H1 (cell line): ENCODE results near the gene SLC30A7. TPM values are rescaled to one million over a fixed set of nuclear protein-coding genes. Genes with fewer than 3 reads are reported as not detected.

ENCODE experiments used
- CTCF ChIA-PET: fragments of 300-600 bp; sonication (Branson Sonifier 250); formaldehyde crosslinking; loops from one replicate; lab custom pipeline; 2021; ENCODE audit not compliant: partially characterized antibody; lab: Charles Lee
- POLR2A ChIA-PET: fragments of 300-600 bp; sonication (Branson Sonifier 250); formaldehyde crosslinking; loops from one replicate; lab custom pipeline; 2021; ENCODE audit warnings: inconsistent platforms; ENCODE audit not compliant: partially characterized antibody; lab: Charles Lee
- DNase-seq, 2 experiments: peaks; one replicate each; pipeline versions ENCODE4 v3.0.0 to v3.0.0-alpha.2; 2010 to 2022; ENCODE audit warnings: low spot score in 2 of 2, low read depth in 1 of 2, mixed read lengths in 1 of 2
- FAIRE-seq: peaks from 2 replicates; lab custom pipeline; 2011; peaks lifted over from hg19 to GRCh38; lab: Jason Lieb, UNC
- H2AFZ ChIP-seq: 2 replicates; pipeline ENCODE4 v1.8.1; 2012; ENCODE audit warnings: low read length, inconsistent platforms
- H2AK5ac ChIP-seq: 2 replicates; pipeline ENCODE4 v1.6.1; 2013; ENCODE audit warnings: low read depth, low read length
- H2BK120ac ChIP-seq: replicated peaks from 2 replicates; pipeline ENCODE3; 2013; ENCODE audit warnings: low read depth, low read length, inconsistent platforms
- H2BK12ac ChIP-seq: 2 replicates; pipeline ENCODE4 v1.6.1; 2013; ENCODE audit warnings: low read depth, low read length
- H2BK15ac ChIP-seq: 2 replicates; pipeline ENCODE4 v1.6.1; 2013; ENCODE audit warnings: low read length
- H2BK20ac ChIP-seq: 2 replicates; pipeline ENCODE4 v1.6.1; 2013; ENCODE audit warnings: low read length
- H2BK5ac ChIP-seq: 2 replicates; pipeline ENCODE4 v1.6.1; 2013; ENCODE audit warnings: low read depth, low read length
- H3K14ac ChIP-seq: 2 replicates; pipeline ENCODE4 v1.6.1; 2013; ENCODE audit warnings: inconsistent platforms; ENCODE audit not compliant: insufficient read length
- H3K18ac ChIP-seq: 2 replicates; pipeline ENCODE4 v1.6.1; 2013; ENCODE audit warnings: low read length; ENCODE audit errors: extremely low read depth
- H3K23ac ChIP-seq: 2 replicates; pipeline ENCODE4 v1.6.1; 2013; ENCODE audit warnings: inconsistent platforms; ENCODE audit not compliant: insufficient read length
- H3K23me2 ChIP-seq: 2 replicates; pipeline ENCODE4 v1.6.1; 2013; ENCODE audit warnings: low read depth, low read length
- H3K27ac ChIP-seq: 2 replicates; pipeline ENCODE4 v1.6.1; 2011; ENCODE audit warnings: low read depth, low read length, inconsistent platforms
- H3K27me3 ChIP-seq, 4 experiments: replicated peaks in 1 of 4; 1 replicate in 1 of 4; 2 replicates in 3 of 4; pipeline versions ENCODE4 v1.6.1 to v1.8.1; 2011 to 2013; ENCODE audit warnings: low read length in 3 of 4, mild to moderate bottlenecking in 3 of 4, inconsistent platforms in 2 of 4, mixed read lengths in 2 of 4, moderate library complexity in 1 of 4; ENCODE audit not compliant: control insufficient read depth in 3 of 4, insufficient read depth in 3 of 4; ENCODE audit errors: extremely low read depth in 1 of 4
- H3K36me3 ChIP-seq, 4 experiments: 2 replicates each; pipeline versions ENCODE4 v1.6.1 to v1.8.1; 2011 to 2013; ENCODE audit warnings: mild to moderate bottlenecking in 4 of 4, low read length in 3 of 4, moderate library complexity in 2 of 4, control low read depth in 1 of 4, inconsistent platforms in 1 of 4; ENCODE audit not compliant: insufficient read depth in 4 of 4, control insufficient read depth in 2 of 4
- H3K4ac ChIP-seq: replicated peaks from 2 replicates; pipeline ENCODE3; 2013; ENCODE audit warnings: low read length, low read depth, mixed read lengths, inconsistent platforms; ENCODE audit not compliant: insufficient read length
- H3K4me1 ChIP-seq, 4 experiments: replicated peaks in 1 of 4; 1 replicate in 1 of 4; 2 replicates in 3 of 4; pipeline versions ENCODE4 v1.6.1 to v1.8.1; 2011 to 2013; ENCODE audit warnings: low read length in 3 of 4, inconsistent platforms in 2 of 4, mixed read lengths in 1 of 4; ENCODE audit not compliant: insufficient read depth in 4 of 4, control insufficient read depth in 3 of 4
- H3K4me2 ChIP-seq, 2 experiments: 2 replicates each; pipeline versions ENCODE4 v1.6.1 to v1.8.1; 2011 to 2013; ENCODE audit warnings: low read depth in 2 of 2, low read length in 2 of 2, control low read depth in 1 of 2, inconsistent platforms in 1 of 2, mild to moderate bottlenecking in 1 of 2; ENCODE audit not compliant: insufficient read depth in 1 of 2
- H3K4me3 ChIP-seq, 4 experiments: fragments of 200-600, 300-600 bp in 1 of 4; sonication (generic), shearing (Covaris generic), sonication (Bioruptor Twin) in 1 of 4; 2 replicates each; pipeline versions ENCODE4 v1.5.1 to v1.8.1; 2011 to 2016; ENCODE audit warnings: low read length in 4 of 4, low read depth in 3 of 4, control low read depth in 2 of 4, inconsistent platforms in 2 of 4, mild to moderate bottlenecking in 2 of 4, mixed read lengths in 1 of 4, moderate library complexity in 1 of 4; ENCODE audit not compliant: insufficient read depth in 2 of 4; ENCODE audit errors: extremely low read depth in 1 of 4
- H3K56ac ChIP-seq: replicated peaks from 2 replicates; pipeline ENCODE3; 2013; ENCODE audit warnings: low read depth, mild to moderate bottlenecking, mixed read lengths, low read length, inconsistent platforms; ENCODE audit not compliant: insufficient read length
- H3K79me1 ChIP-seq: 2 replicates; pipeline ENCODE4 v1.6.1; 2013; ENCODE audit warnings: low read depth, low read length, control low read depth
- H3K79me2 ChIP-seq, 2 experiments: 2 replicates each; pipeline versions ENCODE4 v1.6.1 to v1.8.1; 2012 to 2013; ENCODE audit warnings: low read length in 2 of 2, mild to moderate bottlenecking in 2 of 2, inconsistent platforms in 1 of 2; ENCODE audit not compliant: insufficient read depth in 2 of 2, control insufficient read depth in 1 of 2
- H3K9ac ChIP-seq, 4 experiments: replicated peaks in 1 of 4; 1 replicate in 1 of 4; 2 replicates in 3 of 4; pipeline versions ENCODE4 v1.6.1 to v1.8.1; 2011 to 2013; ENCODE audit warnings: low read depth in 3 of 4, low read length in 3 of 4, control low read depth in 2 of 4, mild to moderate bottlenecking in 2 of 4, moderate library complexity in 2 of 4, inconsistent platforms in 1 of 4; ENCODE audit errors: extremely low read depth in 1 of 4
- H3K9me3 ChIP-seq, 2 experiments: 2 replicates each; pipeline versions ENCODE4 v1.6.1 to v1.8.1; 2012 to 2013; ENCODE audit warnings: mild to moderate bottlenecking in 2 of 2, moderate library complexity in 2 of 2, control low read depth in 1 of 2, inconsistent platforms in 1 of 2, low read depth in 1 of 2, low read length in 1 of 2, mixed read lengths in 1 of 2; ENCODE audit not compliant: insufficient read depth in 2 of 2
- H4K20me1 ChIP-seq, 2 experiments: replicated peaks in 1 of 2; 2 replicates each; pipeline versions ENCODE3 to v1.8.1; 2011 to 2013; ENCODE audit warnings: inconsistent platforms in 2 of 2, low read length in 2 of 2, mild to moderate bottlenecking in 1 of 2; ENCODE audit not compliant: insufficient read depth in 2 of 2, control insufficient read depth in 1 of 2
- H4K5ac ChIP-seq: 2 replicates; pipeline ENCODE4 v1.6.1; 2013; ENCODE audit warnings: low read length, low read depth, mixed read lengths, inconsistent platforms; ENCODE audit not compliant: insufficient read length
- H4K8ac ChIP-seq: 2 replicates; pipeline ENCODE4 v1.8.0; 2013; ENCODE audit warnings: mild to moderate bottlenecking, moderate library complexity, low read length, inconsistent platforms; ENCODE audit not compliant: insufficient read depth; ENCODE audit errors: extremely low read depth
- H4K91ac ChIP-seq: replicated peaks from 2 replicates; pipeline ENCODE3; 2013; ENCODE audit warnings: low read length, mixed read lengths, inconsistent platforms; ENCODE audit not compliant: insufficient read length
- ATF2 ChIP-seq: IDR thresholded peaks from 2 replicates; pipeline ENCODE4 v1.6.1; 2012; ENCODE audit warnings: low read length, inconsistent platforms
- CHD2 ChIP-seq: IDR thresholded peaks from 2 replicates; pipeline ENCODE4 v1.6.1; 2012; ENCODE audit warnings: low read length, improper control_type of control experiment
- MAFK ChIP-seq: IDR thresholded peaks from 2 replicates; pipeline ENCODE4 v1.6.1; 2012; ENCODE audit warnings: low read depth, mild to moderate bottlenecking, improper control_type of control experiment, low read length
- POLR2A ChIP-seq, 2 experiments: IDR thresholded peaks; 1 replicate in 1 of 2; 2 replicates in 1 of 2; pipeline ENCODE4 v1.6.1; 2011; ENCODE audit warnings: low read depth in 2 of 2, low read length in 2 of 2, mild to moderate bottlenecking in 2 of 2; ENCODE audit errors: control extremely low read depth in 1 of 2
- RAD21 ChIP-seq, 2 experiments: IDR thresholded peaks in 1 of 2; conservative IDR thresholded peaks in 1 of 2; 2 replicates each; pipeline ENCODE4 v1.6.1; 2011; ENCODE audit warnings: low read depth in 2 of 2, low read length in 2 of 2, improper control_type of control experiment in 1 of 2, inconsistent platforms in 1 of 2, mild to moderate bottlenecking in 1 of 2, moderate library complexity in 1 of 2
- SP2 ChIP-seq: IDR thresholded peaks from 2 replicates; pipeline ENCODE4 v1.6.1; 2012; ENCODE audit warnings: mild to moderate bottlenecking, low read length, inconsistent platforms
- TAF1 ChIP-seq: IDR thresholded peaks from 2 replicates; pipeline ENCODE4 v1.6.1; 2011; ENCODE audit warnings: mild to moderate bottlenecking, low read depth, low read length
- ZNF274 ChIP-seq: IDR thresholded peaks from 2 replicates; pipeline ENCODE4 v1.7.0; 2012; ENCODE audit warnings: low read length, borderline replicate concordance; ENCODE audit errors: extremely low read depth
- WGBS, 2 experiments: shearing (Covaris generic) in 1 of 2; methylation state at CpG; one replicate each; pipeline versions ENCODE4 v1.1.6 to v1.1.7; 2013 to 2015; ENCODE audit warnings: low lambda C conversion rate in 2 of 2, mixed read lengths in 2 of 2, inconsistent platforms in 1 of 2, low coverage in 1 of 2, missing lambda C conversion rate in 1 of 2; ENCODE audit not compliant: insufficient replicate concordance in 2 of 2, insufficient coverage in 1 of 2, insufficient read length in 1 of 2; ENCODE audit errors: extremely low coverage in 1 of 2, missing lambda C conversion rate in 1 of 2; 5-methylcytosine and 5-hydroxymethylcytosine counted together
- polyA plus RNA-seq, 7 experiments: library from polyadenylated mRNA; depleted of rRNA in 3 of 7; stranded (reverse) in 5 of 7; unstranded in 2 of 7; fragments of >200 nt in 5 of 7; fragments of 200-250 nt in 2 of 7; gene quantifications; 1 replicate in 5 of 7; 2 replicates in 1 of 7; 4 replicates in 1 of 7; pipeline versions ENCODE4 v1.2.1 to v1.2.3, GENCODE V29; 2011 to 2013; ENCODE audit warnings: missing spikeins in 2 of 7, mixed read lengths in 2 of 7
- total RNA-seq: library from RNA; stranded (reverse); fragmentation: NEBNext Ultra II Directional; extraction: Animal tissue kit (Norgen Biotek cat#: 25700); gene quantifications from 2 replicates; pipeline ENCODE4 v1.2.1, GENCODE V29; 2021

The SLC30A7 gene
- total and polyA plus RNA-seq, 2 of the 8 experiments (the other 6 are each of a cell fraction or from before 2014, with no cell fraction given), result 5.5 to 22.1 TPM

GRCh38 chr1:100894603-100895539 is 1.0 kb upstream of the SLC30A7 start, which contains the start of gene EXTL2:
Gene EXTL2, minus strand, starts transcription at chr1:100894842. Its CDS starts 6,085 bp downstream, at chr1:100888757.
- Histone ChIP-seq H3K18ac (peak within 1 kb of the TSS; percentile 74; the same call in 1 of the 2 replicates), H4K5ac (peak within 1 kb of the TSS; percentile 75), H3K79me2 (peaks cover 8 to 76% of the 10 kb centered on the region in 2 experiments), H3K4me3 (peak within 1 kb of the TSS; percentile 83 to 97 (median 91)), H4K8ac (peak within 1 kb of the TSS; percentile 87; the same call in 1 of the 2 replicates), H3K4me1 (peaks cover 0 to 5% (median 0%) of the 10 kb centered on the region in 4 experiments; a peak in 2 of 7 replicates), H3K23me2 (peaks cover 9% of the 10 kb centered on the region; the same call in 1 of the 2 replicates), H3K9ac (peak within 1 kb of the TSS; percentile 70 to 86 (median 80)), H3K14ac (no peak within 1 kb of the TSS), H3K4me2 (peak within 1 kb of the TSS; percentile 94 to 98), H2AFZ (peak within 1 kb of the TSS; percentile 64), H3K36me3 (peaks cover 0 to 32% (median 14%) of the 10 kb centered on the region in 4 experiments; a peak in 5 of 8 replicates), H3K56ac (peak within 1 kb of the TSS; percentile 1), H3K79me1 (0 out of 2 replicates have a peak, but pooled peaks cover 2% of the 10 kb centered on the region), H2AK5ac (no peak within 1 kb of the TSS), H3K4ac (peak within 1 kb of the TSS; percentile 2), H3K27ac (peak within 1 kb of the TSS; percentile 79), H3K27me3 (no peaks in the 10 kb centered on the region), H4K91ac (peak within 1 kb of the TSS; percentile 5), H4K20me1 (peaks cover 0 to 4% of the 10 kb centered on the region in 2 experiments), H3K9me3 (peaks cover 8 to 10% of the 10 kb centered on the region in 2 experiments), H2BK5ac (peak within 1 kb of the TSS; percentile 79), H2BK20ac (no peak within 1 kb of the TSS), H2BK120ac (no peak within 1 kb of the TSS), H2BK15ac (0 out of 2 replicates have a peak within 1 kb of the TSS, but pooled peaks have one; percentile 1), H3K23ac (no peak within 1 kb of the TSS), H2BK12ac (no peak within 1 kb of the TSS; the same call in 1 of the 2 replicates)
- peak; percentile 61 to 82 for DNase-seq
- ChIA-PET CTCF (interaction anchor here (0.6 to 1.8 kb wide), 4 partner anchors 9 to 862 kb away, joined by 3 to 5 read pairs (median 4); no protein-coding TSS in a partner anchor), POLR2A (interaction anchor here (0.6 to 2.8 kb wide), 13 partner anchors 10 to 762 kb away, joined by 3 to 13 read pairs (median 4); partner anchors contain the start of genes DPH5, SASS6 and TRMT13)
- WGBS, 2 experiments, result 1% methylated on average over 46 of the region's 47 CpGs; no CpG with 5 or more reads in 1 of the 2 experiments
- FAIRE-seq, result no peak
- TF ChIP-seq MAFK (no peak), RAD21 (IDR thresholded peaks at IDR 0.05 in 1 of 2, conservative IDR thresholded peaks at IDR 0.05 in 1 of 2; ENCODE audit: low read depth in 2 of 2, low read length in 2 of 2) (no peak), ZNF274 (no peak), ATF2 (no peak), CHD2 (no peak), POLR2A (IDR thresholded peaks at IDR 0.05; ENCODE audit: control extremely low read depth in 1 of 2, low read depth in 2 of 2, low read length in 2 of 2) (peak; percentile 27 to 46; a peak in 2 of 3 replicates), TAF1 (peak; percentile 56; the same call in 1 of the 2 replicates), SP2 (no peak)
